Hindlimb muscle (tissue), 1 donor: ENCODE measurements around the gene OPRL1. TPM values are rescaled to one million over a fixed set of nuclear protein-coding genes. Genes with fewer than 3 reads are reported as not detected.
A peak's percentile ranks its signal among the peaks of the same experiment; 100 is the strongest.
"Not testable (repeated sequence)": the region's sequence is repeated elsewhere in the genome, so short reads cannot be mapped to it uniquely, and the experiment has no call there.

Source experiments
- DNase-seq: peaks from one replicate; pipeline ENCODE4 v3.0.0-alpha.2; 2013
- polyA plus RNA-seq: library from polyadenylated mRNA; unstranded; fragments of 120-200 nt; gene quantifications from one replicate; pipeline ENCODE4 v1.2.1, GENCODE V29; 2013; ENCODE audit not compliant: insufficient read length

Gene OPRL1
- polyA plus RNA-seq, 1 donor = 1.1 TPM

- DNase-seq = not testable (repeated sequence)
These were observed 7.4 kb downstream of the OPRL1 start for GRCh38 chr20:64087226-64087825.

GRCh38 chr20:64088586-64088985 lies 8.7 kb downstream of the OPRL1 start:
- not testable (repeated sequence) for DNase-seq

GRCh38 chr20:64090165-64090564 lies 10.3 kb downstream of the OPRL1 start:
- no peak for DNase-seq

GRCh38 chr20:64091340-64091739 lies 11.5 kb downstream of the OPRL1 start:
- no peak for DNase-seq

GRCh38 chr20:64091770-64092169 lies 11.9 kb downstream of the OPRL1 start:
- no peak for DNase-seq

- DNase-seq = no peak
These were observed 12.6 kb downstream of the OPRL1 start for GRCh38 chr20:64092258-64093012.

- no peak for DNase-seq
These were observed 13.2 kb downstream of the OPRL1 start for GRCh38 chr20:64093013-64093503.

- DNase-seq = no peak
These were observed 15.6 kb downstream of the OPRL1 start for GRCh38 chr20:64095455-64095854.

GRCh38 chr20:64095927-64096326 lies 16.0 kb downstream of the OPRL1 start:
- no peak for DNase-seq

GRCh38 chr20:64096535-64096934 lies 16.7 kb downstream of the OPRL1 start:
- DNase-seq = no peak

GRCh38 chr20:64098471-64099013 lies 18.7 kb downstream of the OPRL1 start:
- no peak for DNase-seq

- DNase-seq = peak; percentile 47
These were observed 19.4 kb downstream of the OPRL1 start for GRCh38 chr20:64099086-64099786.

- no peak for DNase-seq
These were observed 20.1 kb downstream of the OPRL1 start for GRCh38 chr20:64099880-64100565.

GRCh38 chr20:64100566-64100888 lies 20.6 kb downstream of the OPRL1 start:
- DNase-seq = no peak

- DNase-seq = no peak
These were observed 21.2 kb downstream of the OPRL1 start for GRCh38 chr20:64100946-64101688.

GRCh38 chr20:64101731-64102621 lies 22.1 kb downstream of the OPRL1 start:
- DNase-seq = no peak

GRCh38 chr20:64102647-64103354 lies 22.9 kb downstream of the OPRL1 start:
- DNase-seq = no peak

- DNase-seq = no peak
These were observed 24.2 kb downstream of the OPRL1 start for GRCh38 chr20:64103871-64104666.
